Lung (tissue), 12 donors: Measurements from ENCODE around the gene FAM124B. TPM values are rescaled to one million over a fixed set of nuclear protein-coding genes. Genes with fewer than 3 reads are reported as not detected.

ENCODE experiments used
- ATAC-seq: fragments of 200-7000 bp; cut with Tn5 transposase; one replicate; pipeline ENCODE4 v1.9.1; 2020; ENCODE audit warnings: moderate number of reproducible peaks; ENCODE audit not compliant: insufficient read depth, low FRiP score
- DNase-seq, 3 donors: peaks; one replicate each; pipeline ENCODE4 v3.0.0-alpha.2; 2013 to 2017
- H3K27ac ChIP-seq, 2 donors: one replicate each; pipeline ENCODE4 v1.5.1; 2013; ENCODE audit warnings: mild to moderate bottlenecking in 2 of 2, moderate library complexity in 2 of 2, control low read depth in 1 of 2, inconsistent platforms in 1 of 2, low read depth in 1 of 2, low read length in 1 of 2
- H3K27me3 ChIP-seq, 3 donors: one replicate each; pipeline ENCODE4 v1.5.1; 2013; ENCODE audit warnings: low read length in 2 of 3; ENCODE audit not compliant: control insufficient read depth in 3 of 3, insufficient read depth in 3 of 3
- H3K36me3 ChIP-seq, 4 donors: one replicate each; pipeline ENCODE4 v1.5.1; 2013; ENCODE audit warnings: low read length in 4 of 4, mild to moderate bottlenecking in 1 of 4, moderate library complexity in 1 of 4; ENCODE audit not compliant: control insufficient read depth in 4 of 4, insufficient read depth in 4 of 4
- H3K4me1 ChIP-seq, 5 donors: one replicate each; pipeline ENCODE4 v1.5.1; 2013; ENCODE audit warnings: low read length in 5 of 5, mild to moderate bottlenecking in 2 of 5, moderate library complexity in 1 of 5; ENCODE audit not compliant: control insufficient read depth in 5 of 5, insufficient read depth in 5 of 5
- H3K4me3 ChIP-seq: one replicate; pipeline ENCODE4 v1.5.1; 2013; ENCODE audit warnings: mild to moderate bottlenecking, control low read depth, moderate library complexity
- H3K9ac ChIP-seq, 2 donors: one replicate each; pipeline ENCODE4 v1.5.1; 2013; ENCODE audit warnings: low read length in 2 of 2, control low read depth in 1 of 2; ENCODE audit not compliant: insufficient read depth in 1 of 2
- H3K9me3 ChIP-seq, 4 donors: one replicate each; pipeline ENCODE4 v1.5.1; 2013; ENCODE audit warnings: low read length in 3 of 4, mild to moderate bottlenecking in 1 of 4, moderate library complexity in 1 of 4; ENCODE audit not compliant: control insufficient read depth in 4 of 4, insufficient read depth in 3 of 4
- WGBS, 2 donors: extraction: QIAGEN DNeasy Blood & Tissue Kit; methylation state at CpG; one replicate each; pipeline ENCODE4 v1.1.7; 2013; 5-methylcytosine and 5-hydroxymethylcytosine counted together
- polyA plus RNA-seq, 2 donors: library from polyadenylated mRNA; stranded (reverse); fragments of 200-250 nt; gene quantifications; one replicate each; pipeline ENCODE4 v1.2.1, GENCODE V29; 2013
- total RNA-seq, 2 donors: library from RNA; depleted of rRNA in 1 of 2; stranded (reverse); fragments of >200 nt in 1 of 2; gene quantifications; one replicate each; pipeline ENCODE4 v1.2.1, GENCODE V29; 2014 to 2021
- TF ChIP-seq, protein P1 (sequence below): IDR thresholded peaks from 2 replicates; pipeline ENCODE4 v1.5.1; 2012; ENCODE audit warnings: mild to moderate bottlenecking; ENCODE audit errors: control extremely low read depth, extremely low read depth
- donor health status: control.
- donor health status: control.
- donor health status: Bipolar disorder and iron deficiency.
- donor health status: healthy.
- donor health status: DM: yes; HTN: yes; CAD: no.

Gene FAM124B
- total and polyA plus RNA-seq, 4 donors: 0.71 to 21.4 (median 1.7) TPM

DNA sequence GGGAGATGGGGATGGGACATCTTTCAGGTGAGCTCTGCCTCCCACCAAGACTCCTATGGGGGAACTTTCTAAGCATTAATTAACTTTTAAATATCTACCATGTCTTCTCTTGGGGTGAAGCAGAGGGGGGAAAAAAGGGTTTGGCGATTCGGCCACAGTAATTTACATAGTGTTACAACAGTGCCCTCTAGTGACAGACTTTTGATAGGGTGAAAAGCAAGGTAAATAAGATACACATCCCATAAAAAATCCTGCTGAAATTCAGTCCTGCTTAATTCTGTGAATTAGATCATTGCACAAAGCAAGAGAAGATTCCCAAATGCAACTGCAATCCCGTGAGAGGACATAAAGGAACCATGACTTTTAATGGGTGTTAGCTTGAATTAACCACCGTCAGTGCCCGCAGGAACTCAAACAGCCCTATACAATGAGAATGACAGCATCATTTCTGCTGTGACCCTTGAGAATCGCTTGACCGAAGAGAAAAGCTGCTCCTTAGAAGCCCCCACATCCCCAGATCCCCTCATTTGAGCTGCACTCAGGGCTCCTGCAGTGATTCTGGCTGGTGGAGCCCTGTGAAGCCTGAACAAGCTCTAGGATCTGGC is 32.8 kb downstream of the FAM124B start:
- no peaks in the 10 kb centered on the region for H3K36me3 ChIP-seq
- TF ChIP-seq, protein P1, sequence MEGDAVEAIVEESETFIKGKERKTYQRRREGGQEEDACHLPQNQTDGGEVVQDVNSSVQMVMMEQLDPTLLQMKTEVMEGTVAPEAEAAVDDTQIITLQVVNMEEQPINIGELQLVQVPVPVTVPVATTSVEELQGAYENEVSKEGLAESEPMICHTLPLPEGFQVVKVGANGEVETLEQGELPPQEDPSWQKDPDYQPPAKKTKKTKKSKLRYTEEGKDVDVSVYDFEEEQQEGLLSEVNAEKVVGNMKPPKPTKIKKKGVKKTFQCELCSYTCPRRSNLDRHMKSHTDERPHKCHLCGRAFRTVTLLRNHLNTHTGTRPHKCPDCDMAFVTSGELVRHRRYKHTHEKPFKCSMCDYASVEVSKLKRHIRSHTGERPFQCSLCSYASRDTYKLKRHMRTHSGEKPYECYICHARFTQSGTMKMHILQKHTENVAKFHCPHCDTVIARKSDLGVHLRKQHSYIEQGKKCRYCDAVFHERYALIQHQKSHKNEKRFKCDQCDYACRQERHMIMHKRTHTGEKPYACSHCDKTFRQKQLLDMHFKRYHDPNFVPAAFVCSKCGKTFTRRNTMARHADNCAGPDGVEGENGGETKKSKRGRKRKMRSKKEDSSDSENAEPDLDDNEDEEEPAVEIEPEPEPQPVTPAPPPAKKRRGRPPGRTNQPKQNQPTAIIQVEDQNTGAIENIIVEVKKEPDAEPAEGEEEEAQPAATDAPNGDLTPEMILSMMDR: peak; percentile 29
- H3K9ac ChIP-seq: no peak overlapping the region
- ATAC-seq (no peak), DNase-seq (peak in 2 of 3 donors; percentile 68 to 74)
- no peaks in the 10 kb centered on the region for H3K27me3 ChIP-seq
- H3K9me3 ChIP-seq: no peaks in the 10 kb centered on the region
- WGBS, 2 donors: 60 to 61% methylated on average over 7 of the region's 7 CpGs
- no peak overlapping the region for H3K4me3 ChIP-seq
- H3K27ac ChIP-seq: no peak overlapping the region
- H3K4me1 ChIP-seq: peaks cover 0 to 14% (median 0%) of the 10 kb centered on the region in 5 donors

DNA sequence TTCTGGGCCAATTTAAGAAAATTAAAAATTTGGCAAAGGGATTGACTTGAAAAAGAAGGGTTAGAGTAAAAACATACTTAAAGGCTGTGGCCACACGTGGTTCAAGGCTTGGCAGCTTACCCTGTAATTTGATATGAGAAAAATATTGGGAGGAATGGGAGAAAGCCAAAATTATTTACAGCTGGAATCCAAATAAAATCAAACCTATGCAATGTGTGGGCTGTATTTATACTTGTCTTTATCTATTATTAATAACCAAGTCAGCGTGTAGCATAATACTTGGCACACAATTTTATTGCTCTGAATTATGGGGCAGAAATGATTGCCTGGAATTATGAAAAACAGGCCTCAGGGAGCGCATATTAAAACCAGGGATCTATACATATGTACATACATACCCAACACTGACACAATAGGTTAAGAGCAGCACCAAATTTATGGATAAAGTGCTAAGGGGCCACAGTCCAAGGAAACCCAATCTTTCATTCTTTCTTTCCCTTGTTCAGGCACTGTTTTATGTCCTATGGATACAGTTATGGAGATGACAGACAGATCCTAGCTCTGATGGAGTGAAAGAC is 35.6 kb downstream of the FAM124B start:
- Histone ChIP-seq H3K9ac (no peak overlapping the region), H3K27ac (no peak overlapping the region), H3K9me3 (peaks cover 0 to 2% (median 0%) of the 10 kb centered on the region in 4 donors), H3K4me3 (no peak overlapping the region), H3K4me1 (peaks cover 0 to 14% (median 0%) of the 10 kb centered on the region in 5 donors), H3K27me3 (no peaks in the 10 kb centered on the region), H3K36me3 (no peaks in the 10 kb centered on the region)
- ATAC-seq (no peak), DNase-seq (peak; percentile 32 to 90 (median 89))
- WGBS, 2 donors: 55 to 88% methylated on average over 3 of the region's 3 CpGs
- TF ChIP-seq, protein P1: no peak

DNA sequence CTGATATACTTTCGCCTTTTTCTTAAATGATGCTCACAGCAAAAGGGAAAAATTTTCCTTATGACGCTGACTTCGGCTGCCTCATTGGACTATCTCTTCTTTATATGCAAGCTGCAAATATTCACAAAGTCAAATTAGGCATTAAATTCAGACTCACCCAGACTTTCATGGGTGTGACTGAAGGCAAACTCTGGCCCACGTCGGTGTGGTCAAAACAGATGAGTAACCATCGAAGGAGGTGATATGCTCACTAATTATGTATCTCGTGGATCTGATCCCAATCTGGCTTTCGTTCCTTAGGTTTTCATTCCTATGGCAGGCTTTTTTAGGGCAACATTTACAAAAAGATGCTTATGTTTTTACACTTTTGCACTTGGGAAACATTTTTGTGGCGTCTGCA is 36.6 kb downstream of the FAM124B start:
- Histone ChIP-seq H3K9ac (no peak overlapping the region), H3K9me3 (peaks cover 0 to 2% (median 0%) of the 10 kb centered on the region in 4 donors), H3K27ac (no peak overlapping the region), H3K27me3 (no peaks in the 10 kb centered on the region), H3K4me3 (no peak overlapping the region), H3K4me1 (peaks cover 0 to 14% (median 0%) of the 10 kb centered on the region in 5 donors), H3K36me3 (no peaks in the 10 kb centered on the region)
- no peak for ATAC-seq
- WGBS, 2 donors: 94 to 97% methylated on average over 9 of the region's 9 CpGs
- DNase-seq: no peak
- TF ChIP-seq, protein P1: no peak
